Peyer's patch (tissue), 4 donors: ENCODE measurements around the gene NTN4. TPM values are rescaled to one million over a fixed set of nuclear protein-coding genes. Genes with fewer than 3 reads are reported as not detected.

ENCODE experiments used
- DNase-seq, 3 donors: peaks; one replicate each; pipeline ENCODE4 v3.0.0-alpha.2; 2017 to 2019
- H3K27ac ChIP-seq, 4 donors: fragments of 200-600 bp; sonication (generic); one replicate each; pipeline ENCODE4 v1.5.1; 2016 to 2019
- H3K27me3 ChIP-seq, 2 donors: fragments of 200-600 bp; sonication (generic); one replicate each; pipeline ENCODE4 v1.5.1; 2019
- H3K36me3 ChIP-seq, 3 donors: fragments of 200-600 bp; sonication (generic); one replicate each; pipeline ENCODE4 v1.5.1; 2016 to 2019
- H3K4me1 ChIP-seq, 4 donors: fragments of 200-600 bp; sonication (generic); one replicate each; pipeline ENCODE4 v1.5.1; 2016 to 2019
- H3K4me3 ChIP-seq, 4 donors: fragments of 200-600 bp; sonication (generic); 1 replicate in 3 of 4; 2 replicates in 1 of 4; pipeline ENCODE4 v1.5.1; 2016 to 2019; ENCODE audit warnings: mild to moderate bottlenecking in 1 of 4
- H3K9me3 ChIP-seq, 4 donors: fragments of 200-600 bp; sonication (generic); one replicate each; pipeline ENCODE4 v1.5.1; 2016 to 2019; ENCODE audit warnings: mild to moderate bottlenecking in 1 of 4
- POLR2A ChIP-seq, 2 donors: fragments of 450-650 bp; IDR thresholded peaks; one replicate each; pipeline ENCODE4 v1.5.1; 2017; ENCODE audit warnings: antibody characterized with exemption in 2 of 2, mild to moderate bottlenecking in 2 of 2, moderate library complexity in 2 of 2
- total RNA-seq, 4 donors: library from RNA; depleted of rRNA; stranded (reverse); fragments of >200 nt; gene quantifications; one replicate each; pipeline ENCODE4 v1.1.0, GENCODE V29; 2016
- TF ChIP-seq, protein P1 (sequence below), 6 experiments: fragments of 450-650 bp in 4 of 6; fragments of 200-600 bp in 2 of 6; sonication (generic) in 1 of 6; IDR thresholded peaks; one replicate each; pipeline ENCODE4 v1.5.1; 2017 to 2019; ENCODE audit warnings: antibody characterized with exemption in 6 of 6, mild to moderate bottlenecking in 3 of 6, moderate library complexity in 1 of 6

Gene NTN4
- total RNA-seq, 4 donors from 2014 or later, result 12.3 to 20.6 (median 16.6) TPM

- Histone ChIP-seq H3K27me3 (no peaks in the 10 kb centered on the region), H3K9me3 (no peaks in the 10 kb centered on the region), H3K27ac (no peak overlapping the region), H3K4me1 (peaks cover 0 to 19% (median 0%) of the 10 kb centered on the region in 4 donors), H3K4me3 (no peak overlapping the region), H3K36me3 (no peaks in the 10 kb centered on the region)
- no peak for DNase-seq
- TF ChIP-seq, protein P1, sequence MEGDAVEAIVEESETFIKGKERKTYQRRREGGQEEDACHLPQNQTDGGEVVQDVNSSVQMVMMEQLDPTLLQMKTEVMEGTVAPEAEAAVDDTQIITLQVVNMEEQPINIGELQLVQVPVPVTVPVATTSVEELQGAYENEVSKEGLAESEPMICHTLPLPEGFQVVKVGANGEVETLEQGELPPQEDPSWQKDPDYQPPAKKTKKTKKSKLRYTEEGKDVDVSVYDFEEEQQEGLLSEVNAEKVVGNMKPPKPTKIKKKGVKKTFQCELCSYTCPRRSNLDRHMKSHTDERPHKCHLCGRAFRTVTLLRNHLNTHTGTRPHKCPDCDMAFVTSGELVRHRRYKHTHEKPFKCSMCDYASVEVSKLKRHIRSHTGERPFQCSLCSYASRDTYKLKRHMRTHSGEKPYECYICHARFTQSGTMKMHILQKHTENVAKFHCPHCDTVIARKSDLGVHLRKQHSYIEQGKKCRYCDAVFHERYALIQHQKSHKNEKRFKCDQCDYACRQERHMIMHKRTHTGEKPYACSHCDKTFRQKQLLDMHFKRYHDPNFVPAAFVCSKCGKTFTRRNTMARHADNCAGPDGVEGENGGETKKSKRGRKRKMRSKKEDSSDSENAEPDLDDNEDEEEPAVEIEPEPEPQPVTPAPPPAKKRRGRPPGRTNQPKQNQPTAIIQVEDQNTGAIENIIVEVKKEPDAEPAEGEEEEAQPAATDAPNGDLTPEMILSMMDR (IDR thresholded peaks at IDR 0.05), result no peak
- no peak for TF ChIP-seq POLR2A (IDR thresholded peaks at IDR 0.05)
These were observed 13.3 kb upstream of the NTN4 start for GRCh38 chr12:95803817-95804216.

- Histone ChIP-seq H3K4me3 (no peak overlapping the region), H3K9me3 (no peaks in the 10 kb centered on the region), H3K27me3 (no peaks in the 10 kb centered on the region), H3K36me3 (no peaks in the 10 kb centered on the region), H3K27ac (peak overlapping the region in 2 of 4 donors; percentile 31 to 61), H3K4me1 (peaks cover 0 to 19% (median 0%) of the 10 kb centered on the region in 4 donors)
- DNase-seq, result peak in 1 of 3 donors; percentile 46
- TF ChIP-seq POLR2A (IDR thresholded peaks at IDR 0.05), result no peak
- TF ChIP-seq, protein P1 (IDR thresholded peaks at IDR 0.05), result no peak
These were observed 12.1 kb upstream of the NTN4 start for GRCh38 chr12:95802482-95803270.

GRCh38 chr12:95796982-95797289, 6.4 kb upstream of the NTN4 start:
- Histone ChIP-seq H3K4me3 (no peak overlapping the region), H3K4me1 (peaks cover 0 to 4% (median 0%) of the 10 kb centered on the region in 4 donors), H3K27me3 (no peaks in the 10 kb centered on the region), H3K36me3 (no peaks in the 10 kb centered on the region), H3K9me3 (no peaks in the 10 kb centered on the region), H3K27ac (no peak overlapping the region)
- no peak for DNase-seq
- TF ChIP-seq, protein P1 (IDR thresholded peaks at IDR 0.05), result no peak
- no peak for TF ChIP-seq POLR2A (IDR thresholded peaks at IDR 0.05)

GRCh38 chr12:95796225-95796981, 5.8 kb upstream of the NTN4 start:
- H3K36me3 ChIP-seq, result no peaks in the 10 kb centered on the region
- H3K27ac ChIP-seq, result no peak overlapping the region
- no peaks in the 10 kb centered on the region for H3K9me3 ChIP-seq
- no peaks in the 10 kb centered on the region for H3K4me1 ChIP-seq
- no peak for DNase-seq
- no peaks in the 10 kb centered on the region for H3K27me3 ChIP-seq
- TF ChIP-seq, protein P1 (IDR thresholded peaks at IDR 0.05), result no peak
- no peak overlapping the region for H3K4me3 ChIP-seq

- DNase-seq, result peak in 1 of 3 donors; percentile 55
- peaks cover 3 to 12% (median 5%) of the 10 kb centered on the region in 4 donors for H3K4me1 ChIP-seq
- no peaks in the 10 kb centered on the region for H3K27me3 ChIP-seq
- peak overlapping the region; percentile 55 to 87 (median 66) for H3K4me3 ChIP-seq
- no peaks in the 10 kb centered on the region for H3K9me3 ChIP-seq
- H3K27ac ChIP-seq, result peak overlapping the region; percentile 6 to 75 (median 40)
- no peaks in the 10 kb centered on the region for H3K36me3 ChIP-seq
- TF ChIP-seq, protein P1 (IDR thresholded peaks at IDR 0.05), result no peak
These were observed 619 bp upstream of the NTN4 start for GRCh38 chr12:95790917-95791849.
